Measurements from ENCODE around the gene ELF1. TPM values are rescaled to one million over a fixed set of nuclear protein-coding genes. Genes with fewer than 3 reads are reported as not detected.

Gene ELF1
- total and polyA plus RNA-seq, 2 of the 8 experiments (the other 6 are each of a cell fraction or from before 2014, with no cell fraction given) = 5.6 to 18.2 TPM

DNA sequence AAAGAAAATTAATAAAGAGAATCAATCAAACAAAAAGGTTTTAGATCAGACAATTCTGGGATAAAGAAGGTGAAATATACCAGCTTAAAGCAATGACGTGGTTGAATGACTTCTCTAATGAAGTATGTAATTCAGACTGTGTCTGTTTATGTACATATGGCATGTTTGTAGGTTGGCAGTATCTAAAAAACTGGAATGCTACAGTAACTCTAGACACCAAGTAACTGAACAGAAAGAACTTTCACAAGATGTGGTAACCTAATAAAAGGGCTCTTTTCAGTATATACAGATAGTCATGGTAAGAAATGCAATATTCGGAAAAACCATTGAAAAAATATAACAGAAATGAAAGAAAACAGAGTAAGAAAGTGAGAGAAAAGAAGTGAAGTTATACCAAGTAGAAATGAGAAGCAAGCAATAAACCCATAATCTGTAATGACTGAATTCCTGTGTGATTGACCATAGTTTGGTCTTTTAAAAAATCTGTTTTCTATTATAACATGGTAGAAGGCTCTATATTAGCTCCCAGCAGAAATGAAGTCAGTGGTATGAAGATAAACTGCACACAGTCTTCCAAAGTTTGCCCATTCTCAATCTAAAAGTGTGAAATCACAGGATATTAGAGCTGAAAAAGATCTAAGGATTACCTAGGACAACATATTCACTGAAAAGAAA, 31.4 kb downstream of the ELF1 start (continued):
- TF ChIP-seq RFX5 (IDR thresholded peaks at IDR 0.05; ENCODE audit: borderline replicate concordance, low read depth, low read length) (no peak), EZH2 (IDR thresholded peaks at IDR 0.05; ENCODE audit: low read depth, low read length, severe bottlenecking) (no peak), YY1 (IDR thresholded peaks at IDR 0.05; ENCODE audit: low read depth, low read length) (no peak), KDM4A (IDR thresholded peaks at IDR 0.05; ENCODE audit: low read depth, low read length, severe bottlenecking) (no peak), GABPA (IDR thresholded peaks at IDR 0.05; ENCODE audit: borderline replicate concordance, insufficient read depth, low read length) (no peak), ZNF274 (IDR thresholded peaks at IDR 0.05; ENCODE audit: borderline replicate concordance, extremely low read depth, low read length) (no peak)
